ENCODE results near the gene PRR12. TPM values are rescaled to one million over a fixed set of nuclear protein-coding genes. Genes with fewer than 3 reads are reported as not detected.
A peak's percentile ranks its signal among the peaks of the same experiment; 100 is the strongest.

The PRR12 gene
- total RNA-seq, 1 donor = 3.7 TPM

DNA sequence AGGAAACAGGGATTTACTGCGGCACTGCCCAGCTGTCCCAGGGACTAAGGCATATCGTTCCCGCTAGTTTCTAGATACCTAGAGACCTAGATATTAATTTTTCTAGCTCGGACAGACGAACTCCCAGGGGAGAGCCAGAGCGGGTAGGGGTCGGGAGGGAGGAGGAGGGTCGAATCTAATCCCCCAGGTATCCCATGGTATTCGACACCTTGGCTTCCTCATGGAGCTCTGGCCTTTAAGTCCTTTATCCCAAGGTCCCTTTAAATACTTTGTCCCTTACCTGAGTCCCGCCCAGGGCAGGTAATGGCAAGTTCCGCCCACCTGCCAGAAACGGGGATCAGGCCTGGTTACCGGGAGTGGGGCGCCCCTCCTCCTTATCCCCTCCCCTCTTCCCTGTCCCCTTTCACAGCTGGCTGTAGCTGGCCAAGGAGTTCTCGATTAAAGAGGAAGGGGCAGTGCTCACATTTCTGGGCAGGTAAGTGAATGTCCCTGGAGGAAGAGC is 9.9 kb upstream of the PRR12 start, which contains the start of gene PRRG2:
PRRG2 (plus strand) TSS at position 310 of the 502 bp plus-strand sequence. CDS start 1,904 bp downstream, outside the sequence.
- H3K4me3 ChIP-seq (ENCODE audit: low read depth, low read length) = peak within 1 kb of the TSS; percentile 97
- no peak for DNase-seq (ENCODE audit: low read depth)
- TF ChIP-seq, protein P1, sequence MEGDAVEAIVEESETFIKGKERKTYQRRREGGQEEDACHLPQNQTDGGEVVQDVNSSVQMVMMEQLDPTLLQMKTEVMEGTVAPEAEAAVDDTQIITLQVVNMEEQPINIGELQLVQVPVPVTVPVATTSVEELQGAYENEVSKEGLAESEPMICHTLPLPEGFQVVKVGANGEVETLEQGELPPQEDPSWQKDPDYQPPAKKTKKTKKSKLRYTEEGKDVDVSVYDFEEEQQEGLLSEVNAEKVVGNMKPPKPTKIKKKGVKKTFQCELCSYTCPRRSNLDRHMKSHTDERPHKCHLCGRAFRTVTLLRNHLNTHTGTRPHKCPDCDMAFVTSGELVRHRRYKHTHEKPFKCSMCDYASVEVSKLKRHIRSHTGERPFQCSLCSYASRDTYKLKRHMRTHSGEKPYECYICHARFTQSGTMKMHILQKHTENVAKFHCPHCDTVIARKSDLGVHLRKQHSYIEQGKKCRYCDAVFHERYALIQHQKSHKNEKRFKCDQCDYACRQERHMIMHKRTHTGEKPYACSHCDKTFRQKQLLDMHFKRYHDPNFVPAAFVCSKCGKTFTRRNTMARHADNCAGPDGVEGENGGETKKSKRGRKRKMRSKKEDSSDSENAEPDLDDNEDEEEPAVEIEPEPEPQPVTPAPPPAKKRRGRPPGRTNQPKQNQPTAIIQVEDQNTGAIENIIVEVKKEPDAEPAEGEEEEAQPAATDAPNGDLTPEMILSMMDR (IDR thresholded peaks at IDR 0.05; ENCODE audit: insufficient read depth, low read length) = no peak

DNA sequence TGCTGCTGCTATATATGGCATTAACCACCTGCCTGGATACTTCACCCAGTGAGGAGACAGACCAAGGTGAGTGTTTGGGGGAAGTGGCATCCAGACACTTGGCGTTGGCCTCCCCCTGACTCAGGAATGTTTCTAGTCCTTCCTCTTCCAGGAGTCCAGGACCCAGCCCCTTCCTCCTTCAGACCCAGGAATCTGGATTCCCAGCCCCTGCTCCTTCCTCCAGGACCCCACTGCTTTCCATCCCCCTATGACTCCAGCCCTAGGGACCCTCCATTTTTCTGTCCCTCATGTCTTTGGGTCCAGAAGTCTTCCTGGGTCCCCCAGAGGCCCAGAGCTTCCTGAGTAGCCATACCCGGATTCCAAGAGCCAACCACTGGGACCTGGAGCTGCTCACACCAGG is 7.7 kb upstream of the PRR12 start:
- TF ChIP-seq, protein P1 (IDR thresholded peaks at IDR 0.05; ENCODE audit: insufficient read depth, low read length) = no peak
- H3K4me3 ChIP-seq (ENCODE audit: low read depth, low read length) = no peak overlapping the region
- DNase-seq (ENCODE audit: low read depth) = no peak

DNA sequence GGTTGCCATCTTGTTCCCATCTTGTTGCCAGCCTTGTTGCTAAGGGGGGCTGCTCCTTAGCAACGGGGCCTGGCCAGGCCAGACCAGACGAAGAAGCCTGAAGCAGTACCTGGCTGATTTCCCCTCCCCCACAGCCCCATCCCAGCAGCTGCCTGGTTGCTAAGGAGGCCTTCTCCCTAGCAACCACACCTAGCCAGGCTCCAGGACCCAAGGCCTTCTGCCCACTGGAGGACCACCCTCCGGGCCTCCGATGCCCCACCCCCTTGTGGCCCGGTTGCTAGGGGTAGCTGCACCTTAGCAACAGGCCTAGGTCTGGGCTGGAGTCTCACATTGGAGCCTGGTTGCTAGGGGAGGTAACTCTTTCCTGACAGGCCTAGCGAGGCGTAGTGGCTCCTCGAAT is 6.0 kb upstream of the PRR12 start:
- TF ChIP-seq, protein P1 (IDR thresholded peaks at IDR 0.05; ENCODE audit: insufficient read depth, low read length) = no peak
- no peak for DNase-seq (ENCODE audit: low read depth)
- H3K4me3 ChIP-seq (ENCODE audit: low read depth, low read length) = no peak overlapping the region

DNA sequence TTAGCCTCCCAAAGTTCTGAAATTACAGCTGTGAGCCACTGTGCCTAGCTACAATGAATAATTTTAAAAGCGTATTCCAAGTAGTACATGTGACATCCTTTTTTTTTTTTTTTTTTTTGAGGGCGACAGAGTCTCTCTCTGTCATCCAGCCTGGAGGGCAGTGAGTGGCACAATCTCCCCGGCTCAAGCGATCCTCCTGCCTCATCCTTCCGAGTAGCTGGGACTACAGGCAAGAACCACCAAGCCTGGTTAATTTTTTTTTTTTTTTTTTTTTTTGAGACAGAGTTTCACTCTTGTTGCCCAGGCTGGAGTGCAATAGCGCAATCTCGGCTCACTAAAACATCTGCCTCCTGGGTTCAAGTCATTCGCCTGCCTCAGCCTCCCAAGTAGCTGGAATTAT is 3.8 kb upstream of the PRR12 start:
- TF ChIP-seq, protein P1 (IDR thresholded peaks at IDR 0.05; ENCODE audit: insufficient read depth, low read length) = no peak

DNA sequence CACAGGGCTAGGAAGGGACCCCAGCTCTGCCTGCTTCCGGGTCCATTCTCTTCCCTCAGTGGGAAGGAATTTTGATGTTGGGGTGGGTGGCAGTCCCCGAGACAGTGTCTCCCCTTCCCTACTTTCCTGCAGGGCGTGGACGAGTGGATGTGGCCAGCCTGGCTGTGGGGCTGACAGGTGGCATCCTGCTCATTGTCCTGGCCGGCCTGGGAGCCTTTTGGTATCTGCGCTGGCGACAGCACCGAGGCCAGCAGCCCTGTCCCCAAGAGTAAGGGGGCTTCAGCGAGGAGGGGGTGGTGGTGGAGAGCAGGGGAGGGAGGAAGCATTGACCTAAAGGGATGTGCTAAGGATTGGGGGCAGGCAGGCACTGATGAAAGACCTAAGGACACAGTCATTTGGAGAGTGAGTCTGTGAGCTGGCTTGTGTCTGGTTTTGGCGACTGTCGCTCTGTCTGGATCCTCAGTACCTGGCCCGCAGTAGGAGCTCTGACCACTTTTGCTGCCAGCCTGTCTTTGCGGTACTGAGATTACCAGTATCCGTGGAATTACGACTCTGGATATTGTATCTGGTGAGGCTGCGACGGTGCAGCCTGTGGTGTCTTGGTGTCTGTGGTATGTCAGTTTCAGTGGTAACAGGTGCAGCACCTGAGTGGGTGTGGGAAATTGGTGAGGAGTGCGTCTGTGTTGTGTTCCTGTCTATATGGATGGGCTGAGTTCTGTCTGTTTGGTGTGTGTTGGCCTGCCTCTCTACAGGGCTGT is 2.4 kb upstream of the PRR12 start:
- DNase-seq (ENCODE audit: low read depth) = no peak
- H3K4me3 ChIP-seq (ENCODE audit: low read depth, low read length) = no peak overlapping the region
- TF ChIP-seq, protein P1 (IDR thresholded peaks at IDR 0.05; ENCODE audit: insufficient read depth, low read length) = no peak

More for the DNA sequence above, 3.8 kb upstream of the PRR12 start:
- no peak overlapping the region for H3K4me3 ChIP-seq (ENCODE audit: low read depth, low read length)
- DNase-seq (ENCODE audit: low read depth) = no peak

DNA sequence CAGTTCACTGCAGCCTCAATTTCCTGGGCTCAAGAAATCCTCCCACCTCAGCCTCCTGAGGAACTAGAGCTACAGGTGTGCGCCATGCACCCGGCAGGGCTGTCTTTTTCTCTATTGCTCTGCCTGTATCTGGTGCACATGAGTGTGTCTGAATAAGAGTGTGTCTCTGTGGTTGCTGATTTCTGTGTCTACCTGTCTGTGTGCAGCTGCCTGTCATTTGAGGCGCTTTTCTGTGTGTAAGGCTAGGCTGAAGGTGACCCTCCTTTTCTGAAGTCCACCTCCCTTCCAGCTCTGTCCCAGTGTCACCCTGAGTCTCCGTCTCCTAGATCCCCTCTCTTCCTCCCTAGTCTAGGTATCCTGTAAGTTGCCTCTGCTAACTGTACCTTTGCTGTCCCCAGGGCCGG is 1.5 kb upstream of the PRR12 start:
- H3K4me3 ChIP-seq (ENCODE audit: low read depth, low read length) = no peak overlapping the region
- DNase-seq (ENCODE audit: low read depth) = no peak
- TF ChIP-seq, protein P1 (IDR thresholded peaks at IDR 0.05; ENCODE audit: insufficient read depth, low read length) = no peak

Data from fibroblast of the aortic adventitia (primary cell).